Upper lobe of right lung (tissue), 1 donor: Measurements from ENCODE around the gene WDR27. TPM values are rescaled to one million over a fixed set of nuclear protein-coding genes. Genes with fewer than 3 reads are reported as not detected.

Experiments
- ATAC-seq: fragments of 200-7000 bp; cut with Tn5 transposase; one replicate; pipeline ENCODE4 v1.9.1; 2020; ENCODE audit warnings: mild to moderate bottlenecking, moderate library complexity
- DNase-seq: peaks from one replicate; pipeline ENCODE4 v3.0.0-alpha.2; 2020
- H3K27ac ChIP-seq: fragments of 200-600 bp; one replicate; pipeline ENCODE4 v1.8.0; 2022
- H3K27me3 ChIP-seq: fragments of 200-600 bp; one replicate; pipeline ENCODE4 v1.8.0; 2022; ENCODE audit warnings: mild to moderate bottlenecking
- H3K36me3 ChIP-seq: fragments of 200-600 bp; one replicate; pipeline ENCODE4 v1.8.0; 2022
- H3K4me1 ChIP-seq: fragments of 200-600 bp; one replicate; pipeline ENCODE4 v1.8.0; 2022
- H3K4me3 ChIP-seq: fragments of 200-600 bp; one replicate; pipeline ENCODE4 v1.8.0; 2022; ENCODE audit warnings: mild to moderate bottlenecking
- H3K9me3 ChIP-seq: fragments of 200-600 bp; one replicate; pipeline ENCODE4 v1.8.0; 2022
- CTCF ChIP-seq: fragments of 200-600 bp; IDR thresholded peaks from one replicate; pipeline ENCODE4 v1.8.0; 2022; ENCODE audit warnings: antibody characterized with exemption
- intact Hi-C: fragments of 100-400 bp; cut with DNase I; formaldehyde crosslinking; loops from one replicate; pipeline ENCODE4 v1.11.0; 2022
- total RNA-seq: library from RNA; stranded (reverse); fragmentation: NEBNext Ultra II Directional; extraction: Animal tissue kit (Norgen Biotek cat#: 25700); gene quantifications from one replicate; pipeline ENCODE4 v1.2.1, GENCODE V29; 2021
- donor health status: DM: no; HTN: yes; CAD: no; lungs with severe emphysema.

The WDR27 gene
- total RNA-seq, 1 donor from 2014 or later = 39.0 TPM

- no peaks in the 10 kb centered on the region for H3K9me3 ChIP-seq
- H3K36me3 ChIP-seq = no peaks in the 10 kb centered on the region
- peaks cover 5% of the 10 kb centered on the region for H3K4me1 ChIP-seq
- no peak for DNase-seq
- H3K4me3 ChIP-seq = no peak overlapping the region
- no peak overlapping the region for H3K27ac ChIP-seq
- no peaks in the 10 kb centered on the region for H3K27me3 ChIP-seq
- intact Hi-C loops = no loop called here
- ATAC-seq = no peak
- no peak for TF ChIP-seq CTCF
Measured at GRCh38 chr6:169652896-169653295, 48.9 kb downstream of the WDR27 start.

- Histone ChIP-seq H3K4me1 (peaks cover 5% of the 10 kb centered on the region), H3K4me3 (no peak overlapping the region), H3K36me3 (no peaks in the 10 kb centered on the region), H3K9me3 (no peaks in the 10 kb centered on the region), H3K27ac (no peak overlapping the region), H3K27me3 (no peaks in the 10 kb centered on the region)
- no peak for TF ChIP-seq CTCF
- DNase-seq (no peak), ATAC-seq (no peak)
- intact Hi-C loops = no loop called here
Measured at GRCh38 chr6:169651498-169651897, 50.3 kb downstream of the WDR27 start.

GRCh38 chr6:169650959-169651292 is 50.9 kb downstream of the WDR27 start:
- no peak for TF ChIP-seq CTCF
- Histone ChIP-seq H3K9me3 (no peaks in the 10 kb centered on the region), H3K36me3 (no peaks in the 10 kb centered on the region), H3K27me3 (no peaks in the 10 kb centered on the region), H3K4me1 (peaks cover 5% of the 10 kb centered on the region), H3K27ac (no peak overlapping the region), H3K4me3 (no peak overlapping the region)
- DNase-seq = no peak
- intact Hi-C loops = no loop called here
- no peak for ATAC-seq

GRCh38 chr6:169650241-169650958 is 51.4 kb downstream of the WDR27 start:
- peaks cover 2% of the 10 kb centered on the region for H3K4me1 ChIP-seq
- no peak for TF ChIP-seq CTCF
- no peaks in the 10 kb centered on the region for H3K36me3 ChIP-seq
- DNase-seq (no peak), ATAC-seq (no peak)
- H3K9me3 ChIP-seq = no peaks in the 10 kb centered on the region
- no peaks in the 10 kb centered on the region for H3K27me3 ChIP-seq
- no peak overlapping the region for H3K27ac ChIP-seq
- intact Hi-C loops = no loop called here
- no peak overlapping the region for H3K4me3 ChIP-seq

GRCh38 chr6:169648617-169649016 is 53.2 kb downstream of the WDR27 start:
- no peaks in the 10 kb centered on the region for H3K27me3 ChIP-seq
- intact Hi-C loops = no loop called here
- TF ChIP-seq CTCF = no peak
- H3K4me3 ChIP-seq = no peak overlapping the region
- H3K27ac ChIP-seq = no peak overlapping the region
- no peaks in the 10 kb centered on the region for H3K4me1 ChIP-seq
- H3K9me3 ChIP-seq = no peaks in the 10 kb centered on the region
- DNase-seq = no peak
- H3K36me3 ChIP-seq = no peaks in the 10 kb centered on the region
- ATAC-seq = no peak

- Histone ChIP-seq H3K27me3 (no peaks in the 10 kb centered on the region), H3K4me3 (no peak overlapping the region), H3K9me3 (no peaks in the 10 kb centered on the region), H3K36me3 (no peaks in the 10 kb centered on the region), H3K27ac (no peak overlapping the region), H3K4me1 (no peaks in the 10 kb centered on the region)
- no peak for DNase-seq
- intact Hi-C loops = no loop called here
- TF ChIP-seq CTCF = no peak
- ATAC-seq = no peak
Measured at GRCh38 chr6:169648092-169648491, 53.7 kb downstream of the WDR27 start.
